ENCODE measurements around the gene MCF2L. TPM values are rescaled to one million over a fixed set of nuclear protein-coding genes. Genes with fewer than 3 reads are reported as not detected.

Gene MCF2L
- polyA plus RNA-seq, 2 of the 4 experiments (the other 2 are of a cell fraction) = 0.36 to 0.92 TPM

DNA sequence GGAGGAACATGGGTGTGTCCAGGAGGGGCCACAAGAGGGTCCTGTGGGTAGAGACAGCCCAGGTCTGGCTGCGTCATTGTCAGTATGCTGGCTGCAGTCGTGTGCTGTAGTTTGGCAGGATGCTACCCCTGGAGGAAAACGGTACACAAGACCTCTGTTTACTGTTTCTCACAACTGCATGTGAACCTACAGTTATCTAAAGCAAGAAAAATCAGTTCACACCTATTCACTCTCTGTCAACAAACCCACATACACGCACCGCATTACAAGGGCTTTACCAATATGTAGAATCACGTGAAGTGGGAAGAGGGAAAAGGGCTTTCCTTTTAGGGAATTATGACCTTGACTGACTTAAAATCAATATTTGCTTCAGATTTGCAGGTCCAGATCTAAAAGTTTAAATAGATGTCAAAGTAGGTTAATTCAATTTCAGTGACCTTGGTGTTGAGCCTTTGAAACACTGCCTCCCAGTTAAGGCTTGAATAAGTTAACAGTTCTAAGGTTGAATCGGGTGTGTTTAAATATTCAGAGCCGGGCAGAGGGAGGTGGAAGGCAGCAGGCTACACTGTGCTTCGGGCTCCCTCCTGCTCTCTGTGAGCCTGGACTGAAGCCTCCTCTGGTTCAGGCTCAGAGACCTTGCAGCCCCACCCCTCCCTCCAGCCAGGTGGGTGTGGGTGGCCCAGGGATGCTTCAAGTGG, 17.2 kb upstream of the MCF2L start:
- no peak; a peak in 1 of 6 replicates for ATAC-seq
- 77% methylated on average over 9 of the region's 9 CpGs for WGBS (ENCODE audit: missing lambda C conversion rate)
- no peaks in the 10 kb centered on the region for H3K4me1 ChIP-seq
- H3K27ac ChIP-seq = no peak overlapping the region
- DNase-seq (ENCODE audit: low read depth in 1 of 2, low spot score in 1 of 2) = no peak
- POLR2A ChIA-PET = no interaction called here
- no peaks in the 10 kb centered on the region for H3K9me3 ChIP-seq
- no peak for FAIRE-seq
- H3K4me3 ChIP-seq = no peak overlapping the region
- TF ChIP-seq CEBPB (IDR thresholded peaks at IDR 0.05) (no peak), HOXA7 (CRISPR knock-in tag; IDR thresholded peaks at IDR 0.05) (no peak), JUNB (IDR thresholded peaks at IDR 0.05) (no peak), ESRRA (IDR thresholded peaks at IDR 0.05; ENCODE audit: borderline replicate concordance, low read length) (no peak), REST (IDR thresholded peaks at IDR 0.05) (no peak), KDM1A (IDR thresholded peaks at IDR 0.05; ENCODE audit: low read depth) (no peak), BHLHE40 (IDR thresholded peaks at IDR 0.05; ENCODE audit: low read depth, low read length) (no peak)
- TF ChIP-seq, protein P1, sequence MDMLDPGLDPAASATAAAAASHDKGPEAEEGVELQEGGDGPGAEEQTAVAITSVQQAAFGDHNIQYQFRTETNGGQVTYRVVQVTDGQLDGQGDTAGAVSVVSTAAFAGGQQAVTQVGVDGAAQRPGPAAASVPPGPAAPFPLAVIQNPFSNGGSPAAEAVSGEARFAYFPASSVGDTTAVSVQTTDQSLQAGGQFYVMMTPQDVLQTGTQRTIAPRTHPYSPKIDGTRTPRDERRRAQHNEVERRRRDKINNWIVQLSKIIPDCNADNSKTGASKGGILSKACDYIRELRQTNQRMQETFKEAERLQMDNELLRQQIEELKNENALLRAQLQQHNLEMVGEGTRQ (IDR thresholded peaks at IDR 0.05) = no peak
- no peak overlapping the region for H3K4me2 ChIP-seq
- CTCF ChIA-PET = interaction anchor here (0.9 kb wide), 1 partner anchor 9 kb away, joined by 3 read pairs; no protein-coding TSS in a partner anchor

DNA sequence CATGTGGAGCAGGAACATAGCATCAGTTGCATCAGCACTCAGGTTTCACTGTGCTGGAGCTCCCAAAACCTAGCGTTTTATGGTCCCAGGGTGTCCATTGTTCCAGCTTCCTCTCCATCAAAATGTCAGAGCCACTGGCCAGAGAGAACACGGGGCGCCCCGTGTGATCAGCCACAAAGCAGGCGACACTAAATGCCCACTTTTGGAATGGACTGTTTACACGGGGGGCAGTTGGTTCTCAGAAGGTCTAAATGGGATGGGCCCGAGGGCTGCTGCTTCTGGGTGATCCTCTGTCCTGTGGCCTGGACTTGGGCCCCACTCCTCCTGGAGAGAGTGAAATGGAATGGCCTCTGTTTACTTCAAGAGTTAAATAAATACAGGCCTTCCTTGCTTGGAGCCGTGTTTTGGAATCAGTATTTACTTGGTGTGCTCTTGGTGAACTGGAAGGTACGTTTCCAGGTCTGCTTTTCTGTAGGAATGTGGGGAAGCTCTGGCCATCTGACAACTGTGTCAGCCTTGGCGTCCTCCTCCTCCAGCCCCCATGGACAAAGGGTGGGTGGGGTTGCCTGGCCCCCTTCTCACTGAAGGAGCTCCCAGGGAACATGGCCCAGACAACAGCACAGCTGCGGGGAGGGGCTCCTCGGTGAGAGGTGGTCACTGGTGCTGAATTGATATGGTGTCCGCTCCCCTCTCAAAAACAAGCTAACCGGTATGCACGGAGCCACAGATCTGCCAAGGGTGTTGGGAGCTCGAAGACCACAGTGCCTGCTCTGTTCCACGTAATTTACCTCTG, 16.1 kb upstream of the MCF2L start:
- H3K9me3 ChIP-seq = no peaks in the 10 kb centered on the region
- WGBS (ENCODE audit: missing lambda C conversion rate) = 52% methylated on average over 15 of the region's 17 CpGs
- H3K4me1 ChIP-seq = no peaks in the 10 kb centered on the region
- H3K27ac ChIP-seq = no peak overlapping the region
- ChIA-PET POLR2A (no interaction called here), CTCF (interaction anchor here (1.0 kb wide), 1 partner anchor 10 kb away, joined by 5 read pairs; no protein-coding TSS in a partner anchor)
- DNase-seq (ENCODE audit: low read depth in 1 of 2, low spot score in 1 of 2) (no peak), ATAC-seq (no peak), FAIRE-seq (no peak)
- no peak overlapping the region for H3K4me2 ChIP-seq
- TF ChIP-seq REST (IDR thresholded peaks at IDR 0.05) (no peak), TFCP2L1 (CRISPR knock-in tag; IDR thresholded peaks at IDR 0.05) (no peak)
- no peak overlapping the region for H3K4me3 ChIP-seq

Measured in A549 (cell line).